GM12878 (cell line): Measurements from ENCODE around the gene INCA1. TPM values are rescaled to one million over a fixed set of nuclear protein-coding genes. Genes with fewer than 3 reads are reported as not detected.

ENCODE experiments used
- ATAC-seq: fragments of 200-7000 bp; cut with Tn5 transposase; 3 replicates; pipeline ENCODE4 v1.9.1; 2020; ENCODE audit warnings: mild to moderate bottlenecking, moderate library complexity
- BruUV-seq: library from RNA; stranded (reverse); fragments of 400-500 nt; replicated peaks from 2 replicates; lab custom pipeline; 2021; lab: Mats Ljungman, UMichigan
- CTCF ChIA-PET: fragments of 300-600 bp; sonication (Branson Sonifier 250); formaldehyde crosslinking; extraction: SDS; loops from one replicate; lab custom pipeline; 2021; ENCODE audit warnings: inconsistent platforms; lab: Yijun Ruan, JAX
- POLR2A ChIA-PET: fragments of 350-600 bp; formaldehyde crosslinking; extraction: SDS; loops from one replicate; lab custom pipeline; 2021; ENCODE audit warnings: inconsistent platforms; lab: Charles Lee
- RAD21 ChIA-PET: fragments of 300-600 bp; sonication (Branson Sonifier 250); formaldehyde crosslinking; loops from one replicate; lab custom pipeline; 2023; ENCODE audit warnings: antibody characterized with exemption; ENCODE audit not compliant: unreplicated experiment; lab: Charles Lee
- SMC1A ChIA-PET: fragments of 300-600 bp; sonication (Branson Sonifier 250); formaldehyde crosslinking; loops from one replicate; lab custom pipeline; 2023; ENCODE audit not compliant: unreplicated experiment, uncharacterized antibody; lab: Charles Lee
- DNase-seq: peaks from one replicate; pipeline ENCODE4 v3.0.0-alpha.2; 2011; ENCODE audit warnings: low read depth, low spot score
- FAIRE-seq: peaks from 3 replicates; lab custom pipeline; 2011; peaks lifted over from hg19 to GRCh38; lab: Jason Lieb, UNC
- H2AFZ ChIP-seq: 2 replicates; pipeline ENCODE4 v1.6.0; 2011; ENCODE audit warnings: low read depth, low read length, control low read depth; ENCODE audit not compliant: control insufficient read depth
- H3K27ac ChIP-seq: 2 replicates; pipeline ENCODE4 v1.5.1; 2011; ENCODE audit warnings: control low read depth; ENCODE audit not compliant: control insufficient read depth, insufficient read depth
- H3K27me3 ChIP-seq, 2 experiments: replicated peaks in 1 of 2; 2 replicates each; pipeline versions ENCODE4 v1.6.0 to v1.6.1; 2011; ENCODE audit warnings: low read length in 1 of 2; ENCODE audit not compliant: control insufficient read depth in 2 of 2, insufficient read depth in 2 of 2
- H3K36me3 ChIP-seq, 2 experiments: 2 replicates each; pipeline ENCODE4 v1.5.1; 2011; ENCODE audit warnings: low read length in 1 of 2; ENCODE audit not compliant: control insufficient read depth in 2 of 2, insufficient read depth in 2 of 2
- H3K4me1 ChIP-seq: 2 replicates; pipeline ENCODE4 v1.6.1; 2011; ENCODE audit warnings: mild to moderate bottlenecking, low read length, moderate library complexity, mixed read lengths; ENCODE audit not compliant: control insufficient read depth, insufficient read depth
- H3K4me2 ChIP-seq: 2 replicates; pipeline ENCODE4 v1.6.0; 2011; ENCODE audit warnings: control low read depth; ENCODE audit not compliant: control insufficient read depth, insufficient read depth
- H3K4me3 ChIP-seq: fragments of 200-600 bp; sonication (generic); 2 replicates; pipeline ENCODE4 v1.5.1; 2016
- H3K79me2 ChIP-seq: 2 replicates; pipeline ENCODE4 v1.6.0; 2011; ENCODE audit warnings: low read length; ENCODE audit not compliant: control insufficient read depth, insufficient read depth
- H3K9ac ChIP-seq: 2 replicates; pipeline ENCODE4 v1.8.0; 2011; ENCODE audit warnings: low read length, control low read depth, mixed read lengths; ENCODE audit not compliant: control insufficient read depth, insufficient read depth
- H3K9me3 ChIP-seq: replicated peaks from 3 replicates; pipeline ENCODE4 v1.5.1; 2011; ENCODE audit warnings: mild to moderate bottlenecking, low read length; ENCODE audit not compliant: control insufficient read depth, insufficient read depth
- H4K20me1 ChIP-seq: 2 replicates; pipeline ENCODE4 v1.6.0; 2011; ENCODE audit not compliant: control insufficient read depth, insufficient read depth
- BCL3 ChIP-seq: IDR thresholded peaks from 2 replicates; pipeline ENCODE4 v1.6.1; 2011; ENCODE audit warnings: borderline replicate concordance, low read depth, mild to moderate bottlenecking, moderate library complexity, low read length; ENCODE audit not compliant: insufficient read depth, poor library complexity, severe bottlenecking
- CREB1 ChIP-seq: IDR thresholded peaks from 2 replicates; pipeline ENCODE4 v1.6.1; 2012; ENCODE audit warnings: low read depth, mild to moderate bottlenecking, inconsistent platforms
- HDAC2 ChIP-seq: fragments of 200-600 bp; sonication (generic); IDR thresholded peaks from 2 replicates; pipeline ENCODE4 v1.6.1; 2017
- PAX5 ChIP-seq: IDR thresholded peaks from 2 replicates; pipeline ENCODE4 v1.6.1; 2011; ENCODE audit warnings: low read depth, low read length, borderline replicate concordance
- RBBP5 ChIP-seq: fragments of 200-600 bp; sonication (generic); conservative IDR thresholded peaks from 2 replicates; pipeline ENCODE4 v1.6.1; 2016
- SMAD1 ChIP-seq: fragments of 450-650 bp; IDR thresholded peaks from 2 replicates; pipeline ENCODE4 v1.6.1; 2018; ENCODE audit warnings: mild to moderate bottlenecking, low read depth; ENCODE audit not compliant: partially characterized antibody
- SREBF1 ChIP-seq: IDR thresholded peaks from 2 replicates; pipeline ENCODE4 v1.6.1; 2012; ENCODE audit warnings: mild to moderate bottlenecking, low read length
- ZBTB40 ChIP-seq: fragments of 450-650 bp; IDR thresholded peaks from 2 replicates; pipeline ENCODE4 v1.6.1; 2016; ENCODE audit warnings: mild to moderate bottlenecking, moderate library complexity, borderline replicate concordance
- WGBS: methylation state at CpG from one replicate; pipeline ENCODE4 v1.1.6; 2016; ENCODE audit warnings: low lambda C conversion rate; ENCODE audit not compliant: insufficient replicate concordance, insufficient coverage; ENCODE audit errors: missing lambda C conversion rate; 5-methylcytosine and 5-hydroxymethylcytosine counted together
- in situ Hi-C: fragments of 300-500 bp; cut with MboI; formaldehyde crosslinking; loops from 9 replicates; pipeline ENCODE4 v1.14.3; 2018; ENCODE audit warnings: mixed read lengths
- intact Hi-C: fragments of 100-400 bp; cut with micrococcal nuclease; formaldehyde crosslinking; loops from one replicate; pipeline ENCODE4 v1.14.2; 2022; ENCODE audit not compliant: unreplicated experiment
- polyA plus RNA-seq, 11 experiments: library from polyadenylated mRNA; depleted of rRNA in 4 of 11; unstranded in 6 of 11; stranded (reverse) in 5 of 11; fragments of >200 nt; fragmentation: Nextera tagmentation in 4 of 11; fragmentation: Illumina TruSeq in 1 of 11; extraction: Ambion mirVana in 4 of 11; extraction: Trizol in 1 of 11; gene quantifications; 1 replicate in 1 of 11; 2 replicates in 10 of 11; pipeline versions ENCODE4 v1.2.1 to v1.2.3, GENCODE V29; 2011 to 2016; ENCODE audit warnings: inconsistent platforms in 2 of 11, missing spikeins in 2 of 11, low read depth in 1 of 11
- total RNA-seq, 4 experiments: library from RNA; depleted of rRNA in 3 of 4; stranded (reverse); fragments of >200 nt in 3 of 4; fragmentation: Illumina TruSeq in 1 of 4; extraction: Trizol in 1 of 4; gene quantifications; 2 replicates each; pipeline versions ENCODE4 v1.2.1 to v1.2.3, GENCODE V29; 2013 to 2021

INCA1 gene
- total and polyA plus RNA-seq, 10 of the 15 experiments (the other 5 are each of a cell fraction or from before 2014, with no cell fraction given): 0.19 to 1.8 (median 0.45) TPM

GRCh38 chr17:5027916-5028315 is 30.6 kb upstream of the INCA1 start:
- Histone ChIP-seq H4K20me1 (no peaks in the 10 kb centered on the region), H3K27ac (no peak overlapping the region), H3K4me2 (no peak overlapping the region), H2AFZ (no peak overlapping the region), H3K4me1 (peaks cover 14% of the 10 kb centered on the region), H3K36me3 (peaks cover 0 to 6% of the 10 kb centered on the region in 2 experiments; a peak in 2 of 4 replicates), H3K79me2 (no peaks in the 10 kb centered on the region), H3K9me3 (no peaks in the 10 kb centered on the region), H3K9ac (no peak overlapping the region), H3K4me3 (no peak overlapping the region), H3K27me3 (no peaks in the 10 kb centered on the region)
- ChIA-PET CTCF (interaction anchor here (1.1 to 1.8 kb wide), 4 partner anchors 34 to 119 kb away, joined by 3 to 8 read pairs (median 6); no protein-coding TSS in a partner anchor), SMC1A (interaction anchor here (0.8 to 1.4 kb wide), 5 partner anchors 11 to 39 kb away, joined by 3 to 4 read pairs (median 4); no protein-coding TSS in a partner anchor), RAD21 (interaction anchor here (1.1 to 2.0 kb wide), 2 partner anchors 34 to 50 kb away, joined by 3 to 6 read pairs; no protein-coding TSS in a partner anchor), POLR2A (interaction anchor here (0.6 to 2.6 kb wide), 5 partner anchors 11 to 79 kb away, joined by 3 to 17 read pairs (median 3); partner anchors contain the start of gene PFN1)
- TF ChIP-seq HDAC2 (no peak), SREBF1 (no peak), RBBP5 (no peak), PAX5 (no peak), CREB1 (no peak), SMAD1 (no peak), ZBTB40 (no peak), BCL3 (no peak)
- intact Hi-C loops (no loop called here), in situ Hi-C loops (no loop called here)
- 59% methylated on average over 5 of the region's 5 CpGs for WGBS
- no TSS peak for BruUV-seq
- no peak for ATAC-seq
- FAIRE-seq: no peak
- no peak for DNase-seq
